SU-DHL-6 (cell line): ENCODE data around the gene IGF2BP3.
"Not testable (repeated sequence)": the region's sequence is repeated elsewhere in the genome, so short reads cannot be mapped to it uniquely, and the experiment has no call there.

ENCODE experiments used
- EZH2phosphoT487 ChIP-seq: fragments of 200-600 bp; sonication (generic), shearing (Covaris generic); conservative IDR thresholded peaks from 2 replicates; pipeline ENCODE4 v1.6.1; 2018; ENCODE audit warnings: mild to moderate bottlenecking, antibody characterized with exemption, low read length, moderate library complexity, mixed read lengths
- TF ChIP-seq, protein P1 (sequence below): fragments of 200-600 bp; sonication (generic); IDR thresholded peaks from one replicate; pipeline ENCODE4 v1.5.1; 2017; ENCODE audit warnings: antibody characterized with exemption, mild to moderate bottlenecking, low read length, moderate library complexity; ENCODE audit not compliant: insufficient read depth, poor library complexity, severe bottlenecking

GRCh38 chr7:23406564-23406963, 63.7 kb downstream of the IGF2BP3 start:
- TF ChIP-seq, protein P1, sequence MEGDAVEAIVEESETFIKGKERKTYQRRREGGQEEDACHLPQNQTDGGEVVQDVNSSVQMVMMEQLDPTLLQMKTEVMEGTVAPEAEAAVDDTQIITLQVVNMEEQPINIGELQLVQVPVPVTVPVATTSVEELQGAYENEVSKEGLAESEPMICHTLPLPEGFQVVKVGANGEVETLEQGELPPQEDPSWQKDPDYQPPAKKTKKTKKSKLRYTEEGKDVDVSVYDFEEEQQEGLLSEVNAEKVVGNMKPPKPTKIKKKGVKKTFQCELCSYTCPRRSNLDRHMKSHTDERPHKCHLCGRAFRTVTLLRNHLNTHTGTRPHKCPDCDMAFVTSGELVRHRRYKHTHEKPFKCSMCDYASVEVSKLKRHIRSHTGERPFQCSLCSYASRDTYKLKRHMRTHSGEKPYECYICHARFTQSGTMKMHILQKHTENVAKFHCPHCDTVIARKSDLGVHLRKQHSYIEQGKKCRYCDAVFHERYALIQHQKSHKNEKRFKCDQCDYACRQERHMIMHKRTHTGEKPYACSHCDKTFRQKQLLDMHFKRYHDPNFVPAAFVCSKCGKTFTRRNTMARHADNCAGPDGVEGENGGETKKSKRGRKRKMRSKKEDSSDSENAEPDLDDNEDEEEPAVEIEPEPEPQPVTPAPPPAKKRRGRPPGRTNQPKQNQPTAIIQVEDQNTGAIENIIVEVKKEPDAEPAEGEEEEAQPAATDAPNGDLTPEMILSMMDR, result not testable (repeated sequence)
- TF ChIP-seq EZH2phosphoT487, result not testable (repeated sequence)
